Natural killer cell treated with Interleukin-12 subunit alpha and Interleukin-12 subunit beta and Interleukin-15 and Interleukin-18, amount 100 ng/mL, for 72 hours (primary cell): ENCODE measurements around the gene ZC3H4. TPM values are rescaled to one million over a fixed set of nuclear protein-coding genes. Genes with fewer than 3 reads are reported as not detected.

Source experiments
- ATAC-seq, 2 donors: fragments of 150-1000 bp; cut with Tn5 transposase in 1 of 2; sonication (Bioruptor Pico), chemical (Tn5 transposase) in 1 of 2; 2 replicates each; pipeline ENCODE4 v1.10.0; 2021
- DNase-seq: peaks from one replicate; pipeline ENCODE4 v3.0.0; 2022; ENCODE audit warnings: low spot score
- H3K27ac Mint-ChIP-seq, 2 donors: 1 replicate in 1 of 2; 2 replicates in 1 of 2; pipeline ENCODE4 v1.8.0; 2022; ENCODE audit warnings: mixed read lengths in 2 of 2, mild to moderate bottlenecking in 1 of 2, moderate library complexity in 1 of 2
- H3K27me3 Mint-ChIP-seq, 2 donors: 1 replicate in 1 of 2; 2 replicates in 1 of 2; pipeline ENCODE4 v1.8.0; 2022; ENCODE audit warnings: mixed read lengths in 2 of 2
- H3K36me3 Mint-ChIP-seq: one replicate; pipeline ENCODE4 v1.8.0; 2022; ENCODE audit warnings: mixed read lengths
- H3K4me1 Mint-ChIP-seq, 2 donors: 1 replicate in 1 of 2; 2 replicates in 1 of 2; pipeline ENCODE4 v1.8.0; 2022; ENCODE audit warnings: low read depth in 2 of 2, mixed read lengths in 2 of 2, mild to moderate bottlenecking in 1 of 2
- H3K4me3 Mint-ChIP-seq: one replicate; pipeline ENCODE4 v1.8.0; 2022; ENCODE audit warnings: mixed read lengths
- H3K9me3 Mint-ChIP-seq: 2 replicates; pipeline ENCODE4 v1.8.0; 2022; ENCODE audit warnings: mixed read lengths
- total RNA-seq, 2 donors: library from RNA; stranded (reverse); gene quantifications; one replicate each; pipeline ENCODE4 v1.2.3, GENCODE V29; 2022

The ZC3H4 gene
- total RNA-seq, 2 donors from 2014 or later: 150 to 169 TPM

DNA sequence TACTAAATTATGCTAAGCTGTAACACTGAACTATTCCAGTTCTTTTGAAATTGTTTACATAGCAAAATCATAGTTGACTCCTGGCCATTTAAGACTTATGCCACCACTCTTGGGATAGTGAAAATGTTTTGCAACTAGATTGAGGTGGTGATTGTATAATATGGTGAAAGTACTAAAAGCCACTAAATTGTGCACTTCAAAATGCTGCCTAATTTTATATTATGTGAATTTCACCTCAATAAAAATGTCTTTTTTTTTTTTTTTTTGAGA lies 12.0 kb upstream of the ZC3H4 start:
- no peak overlapping the region for H3K4me3 Mint-ChIP-seq
- H3K36me3 Mint-ChIP-seq: peaks cover 5% of the 10 kb centered on the region
- no peak overlapping the region for H3K27ac Mint-ChIP-seq
- H3K4me1 Mint-ChIP-seq: peaks cover 4 to 13% of the 10 kb centered on the region in 2 donors
- H3K27me3 Mint-ChIP-seq: no peaks in the 10 kb centered on the region
- no peak for ATAC-seq
- no peak for DNase-seq
- H3K9me3 Mint-ChIP-seq: peaks cover 3% of the 10 kb centered on the region

DNA sequence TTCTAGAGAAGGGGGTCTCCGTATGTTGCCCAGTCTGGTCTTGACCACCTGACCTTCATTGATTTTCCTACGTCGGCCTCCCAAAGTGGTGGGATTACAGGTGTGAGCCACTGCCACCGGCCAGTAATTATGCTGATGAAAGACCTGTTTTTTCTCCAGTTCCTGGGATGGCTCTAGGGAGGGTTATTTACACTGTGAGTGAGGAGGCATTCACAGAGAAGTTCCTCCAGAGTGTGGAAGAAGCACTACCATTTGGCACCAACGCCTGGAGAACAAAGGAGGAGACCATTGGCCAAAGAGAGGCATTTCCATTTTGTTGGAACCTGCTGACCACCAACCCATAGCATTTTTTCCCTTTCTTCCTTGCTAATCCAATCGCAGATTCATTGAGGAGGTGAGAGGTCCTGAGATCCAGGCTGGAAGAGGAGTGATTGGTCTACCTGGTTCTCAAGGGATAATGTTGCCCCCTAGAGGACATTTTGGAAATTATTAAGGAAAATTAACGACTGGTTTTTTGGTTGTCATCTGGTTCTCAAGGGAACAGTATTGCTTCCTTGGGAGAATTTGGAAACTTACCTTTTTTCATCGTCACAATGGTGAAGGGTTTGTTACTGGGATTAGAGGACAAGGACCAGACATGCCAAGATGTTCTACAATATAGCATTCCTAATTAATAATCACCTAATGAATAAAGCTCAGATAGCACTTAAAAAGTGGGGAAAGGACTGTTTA lies 11.5 kb upstream of the ZC3H4 start:
- peak in 1 of 2 donors; percentile 77 for ATAC-seq
- Mint-ChIP-seq H3K9me3 (no peaks in the 10 kb centered on the region), H3K4me3 (no peak overlapping the region), H3K27me3 (no peaks in the 10 kb centered on the region), H3K4me1 (peaks cover 0 to 8% of the 10 kb centered on the region in 2 donors), H3K36me3 (no peaks in the 10 kb centered on the region), H3K27ac (peak overlapping the region in 1 of 2 donors; percentile 27)
- DNase-seq: no peak

DNA sequence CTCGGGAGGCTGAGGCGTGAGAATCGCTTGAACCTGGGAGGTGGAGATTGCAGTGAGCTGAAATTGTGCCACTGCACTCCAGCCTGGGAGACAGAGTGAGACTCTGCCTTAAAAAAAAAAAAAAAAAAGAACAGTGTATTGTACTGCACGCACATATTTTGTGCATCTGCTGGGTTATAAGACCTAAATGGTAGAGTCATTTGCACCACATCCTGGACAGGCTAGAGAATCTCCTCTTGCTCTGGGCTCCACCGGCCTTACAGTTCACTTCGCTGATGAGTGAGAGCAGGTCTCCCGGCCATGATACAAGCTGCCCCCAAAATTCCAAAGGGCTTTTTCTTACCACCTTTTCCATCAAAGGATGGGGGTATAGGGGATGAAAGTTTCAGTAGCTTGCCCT lies 9.8 kb upstream of the ZC3H4 start:
- Mint-ChIP-seq H3K9me3 (no peaks in the 10 kb centered on the region), H3K4me1 (peaks cover 0 to 4% of the 10 kb centered on the region in 2 donors), H3K36me3 (no peaks in the 10 kb centered on the region), H3K4me3 (no peak overlapping the region), H3K27me3 (no peaks in the 10 kb centered on the region), H3K27ac (no peak overlapping the region)
- DNase-seq (no peak), ATAC-seq (no peak)

DNA sequence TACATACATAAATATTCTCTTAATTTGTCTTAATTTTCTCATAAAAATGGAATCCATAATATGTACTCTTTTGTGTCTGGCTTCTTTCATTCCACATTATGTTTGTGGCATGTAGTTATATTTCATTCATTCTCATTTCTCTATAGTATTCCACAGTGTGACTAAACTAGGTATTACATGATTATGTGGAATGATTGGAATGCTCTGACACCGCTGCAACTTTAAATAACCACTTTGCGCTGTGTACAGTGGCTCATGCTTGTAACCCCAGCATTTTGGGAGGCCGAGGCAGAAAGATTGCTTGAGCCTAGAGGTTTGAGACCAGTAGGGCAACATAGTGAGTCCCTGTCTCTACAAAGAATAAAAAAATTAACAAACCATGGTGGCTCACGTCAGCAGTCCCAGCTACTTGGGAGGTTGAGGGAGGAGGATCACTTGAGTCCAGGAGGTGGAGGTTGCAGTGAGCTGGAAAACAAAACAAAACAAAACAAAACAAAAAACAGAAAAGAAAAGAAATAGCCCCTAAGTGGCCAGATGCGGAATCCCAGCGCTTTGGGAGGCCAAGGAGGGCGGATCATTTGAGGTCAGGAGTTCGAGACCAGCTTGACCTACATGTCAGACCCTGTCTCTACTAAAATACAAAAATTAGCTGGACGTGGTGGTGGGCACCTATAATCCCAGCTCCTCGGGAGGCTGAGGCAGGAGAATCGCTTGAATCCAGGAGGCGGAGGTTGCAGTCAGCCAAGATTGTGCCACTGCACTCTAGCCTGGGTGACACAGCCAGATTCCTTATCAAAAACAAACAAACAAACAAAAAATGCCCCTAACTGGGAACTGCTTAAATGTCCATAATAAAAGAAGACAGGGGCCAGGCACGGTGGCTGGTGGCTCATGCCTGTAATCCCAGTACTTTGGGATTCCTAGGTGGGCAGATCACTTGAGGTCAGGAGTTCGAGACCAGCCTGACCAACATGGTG lies 9.1 kb upstream of the ZC3H4 start:
- Mint-ChIP-seq H3K4me3 (no peak overlapping the region), H3K9me3 (no peaks in the 10 kb centered on the region), H3K36me3 (no peaks in the 10 kb centered on the region), H3K27me3 (no peaks in the 10 kb centered on the region), H3K27ac (peak overlapping the region in 1 of 2 donors; percentile 57), H3K4me1 (peaks cover 0 to 4% of the 10 kb centered on the region in 2 donors)
- DNase-seq: no peak
- no peak for ATAC-seq

DNA sequence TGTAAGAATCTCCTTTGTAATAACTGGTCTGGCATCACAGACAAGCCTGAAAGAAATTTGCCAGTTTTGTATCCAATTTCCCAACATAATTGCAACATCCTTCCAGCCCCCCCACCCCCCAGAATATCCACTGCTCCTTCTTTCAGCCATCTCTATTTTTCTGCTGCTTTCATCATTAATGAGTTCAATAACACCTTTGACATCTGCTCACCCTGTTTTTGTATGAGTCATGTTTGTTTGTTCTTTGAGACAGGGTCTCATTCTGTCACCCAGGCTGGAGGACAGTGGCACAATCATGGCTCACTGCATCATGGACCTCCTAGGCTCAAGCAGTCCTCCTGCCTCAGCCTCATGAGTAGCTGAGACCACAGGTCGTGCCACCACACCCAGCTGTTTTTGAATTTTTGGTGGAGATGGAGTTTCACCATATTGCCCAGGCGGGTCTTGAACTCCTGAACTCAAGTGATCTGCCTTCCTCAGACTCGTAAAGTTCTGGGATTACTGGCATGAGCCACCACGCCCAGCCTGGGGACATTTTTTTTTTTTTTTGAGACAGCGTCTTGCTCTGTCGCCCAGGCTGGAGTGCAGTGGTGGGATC lies 7.0 kb upstream of the ZC3H4 start:
- no peaks in the 10 kb centered on the region for H3K36me3 Mint-ChIP-seq
- H3K27ac Mint-ChIP-seq: peak overlapping the region in 1 of 2 donors; percentile 13
- ATAC-seq: no peak
- no peak for DNase-seq
- no peak overlapping the region for H3K4me3 Mint-ChIP-seq
- H3K9me3 Mint-ChIP-seq: no peaks in the 10 kb centered on the region
- H3K27me3 Mint-ChIP-seq: no peaks in the 10 kb centered on the region
- peaks cover 0 to 4% of the 10 kb centered on the region in 2 donors for H3K4me1 Mint-ChIP-seq

DNA sequence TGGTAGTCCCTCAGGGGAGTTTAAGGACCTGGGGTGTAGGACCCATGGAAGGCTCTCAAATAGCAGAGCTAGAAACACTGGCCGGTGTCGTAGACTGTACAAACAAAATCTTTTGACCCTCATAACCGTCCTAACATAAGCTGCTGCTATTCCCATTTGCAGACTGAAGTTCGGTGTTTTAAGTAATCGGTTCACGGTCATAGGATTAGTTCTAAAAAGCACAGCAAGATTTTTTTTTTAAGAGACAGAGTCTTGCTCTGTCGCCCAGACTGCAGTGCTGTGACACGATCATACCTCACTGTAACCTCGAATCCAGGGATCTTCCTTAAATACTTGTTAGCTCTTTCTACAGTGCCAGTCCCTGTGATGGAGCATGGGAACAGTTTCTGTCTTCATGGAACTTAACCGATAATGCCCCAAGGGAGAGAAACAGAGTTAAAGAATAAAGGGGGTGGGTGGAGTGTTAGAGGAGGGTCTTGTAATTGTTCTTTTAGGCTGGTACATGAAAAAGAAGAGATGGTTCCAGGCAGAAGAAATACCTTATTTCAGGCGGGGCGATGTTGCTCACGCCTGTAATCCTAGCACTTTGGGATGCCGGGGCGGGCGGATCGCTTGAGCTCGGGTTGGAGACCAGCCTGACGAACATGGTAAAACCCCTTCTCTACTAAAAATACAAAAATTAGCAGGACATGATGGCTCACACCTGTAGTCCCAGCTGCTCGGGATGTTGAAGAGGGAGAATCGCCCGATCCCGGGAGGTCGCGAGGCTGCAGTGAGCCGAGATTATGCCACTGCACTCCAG lies 475 bp upstream of the ZC3H4 start:
- Mint-ChIP-seq H3K4me3 (peak overlapping the region; percentile 98), H3K27ac (peak overlapping the region; percentile 98 to 100), H3K9me3 (no peaks in the 10 kb centered on the region), H3K27me3 (no peaks in the 10 kb centered on the region), H3K36me3 (peaks cover 20% of the 10 kb centered on the region), H3K4me1 (peaks cover 25 to 29% of the 10 kb centered on the region in 2 donors)
- DNase-seq (no peak), ATAC-seq (no peak)

GRCh38 chr19:47112166-47112996 lies 1.2 kb downstream of the ZC3H4 start:
- peak; percentile 52 to 74 for ATAC-seq
- Mint-ChIP-seq H3K27me3 (no peaks in the 10 kb centered on the region), H3K27ac (peak overlapping the region; percentile 98 to 100), H3K4me1 (peaks cover 40 to 44% of the 10 kb centered on the region in 2 donors), H3K4me3 (peak overlapping the region; percentile 98), H3K9me3 (no peaks in the 10 kb centered on the region), H3K36me3 (peaks cover 26% of the 10 kb centered on the region)
- DNase-seq: peak; percentile 92

GRCh38 chr19:47111682-47112165 lies 1.9 kb downstream of the ZC3H4 start:
- ATAC-seq: no peak
- peaks cover 26% of the 10 kb centered on the region for H3K36me3 Mint-ChIP-seq
- peaks cover 47 to 50% of the 10 kb centered on the region in 2 donors for H3K4me1 Mint-ChIP-seq
- no peaks in the 10 kb centered on the region for H3K27me3 Mint-ChIP-seq
- H3K4me3 Mint-ChIP-seq: peak overlapping the region; percentile 98
- peak overlapping the region; percentile 98 to 100 for H3K27ac Mint-ChIP-seq
- no peak for DNase-seq
- no peaks in the 10 kb centered on the region for H3K9me3 Mint-ChIP-seq

DNA sequence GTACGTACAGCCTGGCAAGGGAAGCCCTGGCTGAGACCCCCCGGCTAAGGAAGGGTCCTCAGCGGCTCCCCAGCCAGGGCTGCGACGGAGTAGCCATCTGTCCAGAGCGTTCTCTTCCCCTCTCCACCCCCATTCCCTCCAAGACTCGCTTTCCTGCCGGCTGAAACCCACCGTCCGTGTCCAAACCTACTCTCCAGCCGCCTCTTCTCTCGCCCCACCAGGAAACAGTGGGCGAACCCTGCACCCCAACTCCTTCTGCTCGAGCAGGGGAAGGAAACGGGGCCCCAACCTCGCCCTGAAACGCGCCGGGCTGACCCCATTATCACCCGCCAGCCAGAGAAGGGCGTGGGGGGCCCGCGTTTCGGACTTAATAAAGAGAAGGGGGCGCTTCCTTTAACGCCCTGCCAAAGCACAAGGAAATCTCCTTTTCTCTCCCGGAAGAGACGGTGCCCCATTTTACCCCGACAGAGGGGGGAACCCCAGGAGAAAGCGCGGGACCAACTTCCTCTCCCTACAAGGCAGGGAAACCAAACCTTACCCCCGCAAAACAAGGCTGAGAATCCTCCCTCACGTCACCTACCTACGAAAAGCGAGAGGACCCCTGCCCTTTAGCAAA lies 2.5 kb downstream of the ZC3H4 start:
- peak overlapping the region; percentile 98 for H3K4me3 Mint-ChIP-seq
- H3K9me3 Mint-ChIP-seq: no peaks in the 10 kb centered on the region
- no peak for ATAC-seq
- no peaks in the 10 kb centered on the region for H3K27me3 Mint-ChIP-seq
- peak overlapping the region; percentile 98 to 100 for H3K27ac Mint-ChIP-seq
- DNase-seq: peak; percentile 75
- H3K4me1 Mint-ChIP-seq: peaks cover 51 to 53% of the 10 kb centered on the region in 2 donors
- H3K36me3 Mint-ChIP-seq: peaks cover 26% of the 10 kb centered on the region

DNA sequence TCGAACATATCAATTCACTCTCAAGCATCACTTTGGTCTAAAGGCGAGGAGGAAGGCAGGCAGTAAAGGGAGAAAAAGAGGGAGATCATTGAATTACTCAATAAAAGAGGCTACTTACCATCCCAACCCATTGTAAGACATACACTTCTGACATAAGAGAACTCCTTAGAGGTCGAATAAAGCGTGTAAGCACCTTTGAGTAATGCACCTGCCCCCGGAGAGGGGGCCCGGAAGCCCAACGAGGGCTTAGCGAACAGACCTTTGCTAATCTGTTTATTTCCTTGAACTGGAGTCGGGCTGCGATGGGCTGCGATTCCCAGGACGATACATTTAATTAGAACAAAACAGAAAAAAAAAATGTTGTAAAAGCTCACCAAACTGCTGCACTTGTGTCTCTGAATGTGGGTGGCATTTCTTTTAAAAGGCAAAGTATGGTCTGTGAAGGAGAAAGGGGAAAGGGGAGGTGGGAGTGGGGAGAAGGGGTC lies 3.0 kb downstream of the ZC3H4 start:
- DNase-seq (peak; percentile 59), ATAC-seq (no peak)
- peaks cover 56% of the 10 kb centered on the region in 2 donors for H3K4me1 Mint-ChIP-seq
- peaks cover 30% of the 10 kb centered on the region for H3K36me3 Mint-ChIP-seq
- H3K27ac Mint-ChIP-seq: peak overlapping the region; percentile 98 to 100
- H3K4me3 Mint-ChIP-seq: peak overlapping the region; percentile 98
- H3K27me3 Mint-ChIP-seq: no peaks in the 10 kb centered on the region
- no peaks in the 10 kb centered on the region for H3K9me3 Mint-ChIP-seq

DNA sequence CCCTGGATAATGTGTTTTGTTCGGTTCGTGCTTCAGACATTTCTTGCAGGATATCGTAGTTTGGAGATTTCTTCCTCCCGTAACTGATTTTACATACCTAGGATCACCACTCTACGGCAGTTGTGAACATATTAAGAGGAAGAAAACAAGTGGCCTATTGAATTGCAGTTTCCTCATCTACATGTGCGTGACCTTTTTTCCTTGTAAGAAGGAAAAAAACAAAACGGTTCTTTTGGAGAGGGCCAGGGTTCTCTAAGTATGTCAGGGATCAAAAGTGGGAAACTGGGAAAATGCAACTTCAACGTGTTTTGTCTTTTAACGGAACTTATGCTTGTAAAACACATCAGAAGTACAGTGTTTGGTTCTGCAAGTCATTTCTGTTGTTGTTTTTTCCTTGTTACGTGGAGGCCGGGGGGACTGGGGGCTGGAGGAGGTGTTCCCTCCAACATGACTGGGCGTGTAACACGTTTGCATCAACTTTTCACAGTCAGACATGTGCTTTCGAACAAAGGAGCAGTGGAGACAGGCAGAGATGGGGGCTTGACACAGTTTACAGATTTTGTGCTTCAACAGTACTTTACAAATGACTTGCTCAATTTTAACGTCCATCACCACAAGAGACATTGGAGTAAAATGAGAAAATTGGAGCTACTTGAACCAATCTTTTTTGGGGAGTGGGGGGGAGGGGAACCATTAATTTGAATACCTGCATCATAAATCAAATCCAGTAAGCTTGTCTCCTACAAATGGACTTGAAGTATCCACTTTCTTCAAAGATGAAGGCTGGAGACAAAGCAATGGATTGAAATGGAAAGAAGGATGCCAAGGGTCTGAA lies 3.8 kb downstream of the ZC3H4 start:
- ATAC-seq (no peak), DNase-seq (peak; percentile 71)
- Mint-ChIP-seq H3K36me3 (peaks cover 32% of the 10 kb centered on the region), H3K27me3 (no peaks in the 10 kb centered on the region), H3K4me3 (peak overlapping the region; percentile 98), H3K9me3 (no peaks in the 10 kb centered on the region), H3K4me1 (peaks cover 59 to 60% of the 10 kb centered on the region in 2 donors), H3K27ac (peak overlapping the region; percentile 98 to 100)
